Calu3 (cell line): ENCODE measurements around the gene SLC39A13. TPM values are rescaled to one million over a fixed set of nuclear protein-coding genes. Genes with fewer than 3 reads are reported as not detected.

Experiments used
- BruUV-seq: library from RNA; stranded (reverse); fragments of 400-500 nt; replicated peaks from 2 replicates; lab custom pipeline; 2021; lab: Mats Ljungman, UMichigan
- CTCF ChIA-PET: fragments of 300-600 bp; sonication (Branson Sonifier 250); formaldehyde crosslinking; loops from one replicate; lab custom pipeline; 2022; ENCODE audit warnings: antibody characterized with exemption; lab: Charles Lee
- DNase-seq: peaks from one replicate; pipeline ENCODE4 v3.0.0; 2022
- H3K27ac Mint-ChIP-seq: one replicate; pipeline ENCODE4 v1.8.0; 2022; ENCODE audit warnings: mixed read lengths; ENCODE audit not compliant: unreplicated experiment
- H3K27me3 Mint-ChIP-seq: one replicate; pipeline ENCODE4 v1.8.0; 2022; ENCODE audit warnings: mixed read lengths; ENCODE audit not compliant: unreplicated experiment
- H3K36me3 Mint-ChIP-seq: one replicate; pipeline ENCODE4 v1.8.0; 2022; ENCODE audit warnings: mild to moderate bottlenecking, moderate library complexity, mixed read lengths; ENCODE audit not compliant: insufficient read depth, unreplicated experiment
- H3K4me1 Mint-ChIP-seq: one replicate; pipeline ENCODE4 v1.8.0; 2022; ENCODE audit warnings: mild to moderate bottlenecking, low read depth, mixed read lengths; ENCODE audit not compliant: unreplicated experiment
- H3K4me3 Mint-ChIP-seq: one replicate; pipeline ENCODE4 v1.8.0; 2022; ENCODE audit warnings: mild to moderate bottlenecking, low read depth, moderate library complexity, mixed read lengths; ENCODE audit not compliant: unreplicated experiment
- H3K9me3 Mint-ChIP-seq: one replicate; pipeline ENCODE4 v1.8.0; 2022; ENCODE audit warnings: low read depth, mixed read lengths; ENCODE audit not compliant: unreplicated experiment
- CTCF ChIP-seq: fragments of 200-600 bp; IDR thresholded peaks from one replicate; pipeline ENCODE4 v1.8.0; 2022; ENCODE audit warnings: antibody characterized with exemption; ENCODE audit not compliant: unreplicated experiment
- intact Hi-C: fragments of 100-400 bp; cut with micrococcal nuclease; formaldehyde crosslinking; loops from one replicate; pipeline ENCODE4 v1.10.0; 2022; ENCODE audit not compliant: unreplicated experiment
- total RNA-seq: library from RNA; stranded (reverse); gene quantifications from 2 replicates; pipeline ENCODE4 v1.2.3, GENCODE V29; 2022

The SLC39A13 gene
- total RNA-seq, 1 experiment from 2014 or later, result 24.3 TPM

DNA sequence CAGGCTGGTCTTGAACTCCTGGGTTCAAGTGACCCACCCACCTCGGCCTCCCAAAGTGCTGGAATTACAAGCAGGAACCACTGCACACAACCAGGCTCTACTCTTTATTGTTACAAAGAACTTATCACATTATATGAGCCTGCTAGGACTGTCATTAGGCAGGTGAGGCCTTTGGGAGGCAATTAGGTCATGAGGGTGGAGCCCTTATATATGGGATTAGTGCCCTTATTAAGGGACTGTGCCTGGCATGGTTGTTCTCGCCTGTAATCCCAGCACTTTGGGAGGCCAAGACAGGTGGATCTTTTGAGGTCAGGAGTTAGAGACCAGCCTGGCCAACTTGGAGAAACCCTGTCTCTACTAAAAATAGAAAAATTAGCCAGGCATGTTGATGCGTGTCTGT lies 28.3 kb downstream of the SLC39A13 start:
- BruUV-seq, result no TSS peak
- no peak for DNase-seq
- intact Hi-C loops, result no loop called here
- TF ChIP-seq CTCF, result no peak
- CTCF ChIA-PET, result no interaction called here
- no peak overlapping the region for H3K27ac Mint-ChIP-seq
- H3K9me3 Mint-ChIP-seq, result no peaks in the 10 kb centered on the region
- H3K4me3 Mint-ChIP-seq, result no peak overlapping the region
- H3K27me3 Mint-ChIP-seq, result no peaks in the 10 kb centered on the region
- H3K36me3 Mint-ChIP-seq, result no peaks in the 10 kb centered on the region
- H3K4me1 Mint-ChIP-seq, result no peaks in the 10 kb centered on the region

DNA sequence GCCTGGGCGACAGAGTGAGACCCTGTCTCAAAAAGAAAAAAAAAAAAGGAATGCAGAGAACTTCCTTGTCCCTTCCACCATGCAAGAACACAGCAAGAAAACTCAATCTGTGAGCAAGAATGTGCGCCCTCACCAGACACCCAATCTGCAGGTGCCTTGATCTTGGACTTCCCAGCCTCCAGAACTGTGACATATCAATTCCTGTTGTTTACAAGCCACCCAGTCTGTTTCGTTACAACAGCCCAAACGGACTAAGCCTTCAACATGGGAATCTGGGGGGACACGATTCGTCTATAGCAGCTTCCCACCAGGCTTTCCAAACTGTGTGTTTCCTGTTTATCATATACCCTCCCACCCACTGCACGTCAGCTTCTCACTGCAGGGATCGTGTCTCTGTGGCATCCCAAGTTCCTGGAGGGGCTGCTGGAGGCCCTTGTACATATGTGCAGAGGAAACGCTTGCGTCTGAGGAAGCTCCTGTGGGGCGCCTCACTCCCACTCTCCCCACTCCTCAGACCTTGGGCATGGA lies 28.9 kb downstream of the SLC39A13 start:
- H3K36me3 Mint-ChIP-seq, result no peaks in the 10 kb centered on the region
- BruUV-seq, result no TSS peak
- no peaks in the 10 kb centered on the region for H3K9me3 Mint-ChIP-seq
- no peak for TF ChIP-seq CTCF
- CTCF ChIA-PET, result no interaction called here
- DNase-seq, result no peak
- H3K4me1 Mint-ChIP-seq, result no peaks in the 10 kb centered on the region
- H3K4me3 Mint-ChIP-seq, result no peak overlapping the region
- no peaks in the 10 kb centered on the region for H3K27me3 Mint-ChIP-seq
- intact Hi-C loops, result no loop called here
- no peak overlapping the region for H3K27ac Mint-ChIP-seq

GRCh38 chr11:47437746-47438418 lies 29.5 kb downstream of the SLC39A13 start:
- Mint-ChIP-seq H3K4me3 (no peak overlapping the region), H3K4me1 (no peaks in the 10 kb centered on the region), H3K9me3 (no peaks in the 10 kb centered on the region), H3K27ac (no peak overlapping the region), H3K36me3 (no peaks in the 10 kb centered on the region), H3K27me3 (no peaks in the 10 kb centered on the region)
- DNase-seq, result no peak
- CTCF ChIA-PET, result no interaction called here
- BruUV-seq, result no TSS peak
- TF ChIP-seq CTCF, result no peak
- intact Hi-C loops, result no loop called here

DNA sequence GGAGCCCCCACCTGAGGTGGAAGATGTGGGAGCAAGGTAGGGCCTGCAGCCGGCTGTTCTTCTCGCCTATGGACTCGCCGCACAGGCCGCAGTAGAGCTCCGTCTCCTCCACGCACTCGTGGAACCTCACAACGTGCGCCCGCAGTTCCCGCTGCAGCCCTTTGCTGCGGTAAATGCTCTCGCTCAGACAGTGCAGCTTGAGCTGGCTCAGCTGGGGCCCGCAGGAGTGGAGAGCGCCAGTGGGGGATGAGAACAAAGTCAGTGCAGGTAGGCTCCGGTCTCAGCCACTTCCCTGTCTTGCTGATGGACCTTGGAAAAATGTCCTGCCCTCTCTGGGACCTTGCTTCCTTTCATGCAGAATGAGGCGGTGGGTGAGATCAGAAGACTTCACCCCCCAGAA lies 30.3 kb downstream of the SLC39A13 start:
- no peaks in the 10 kb centered on the region for H3K9me3 Mint-ChIP-seq
- no peak overlapping the region for H3K4me3 Mint-ChIP-seq
- intact Hi-C loops, result no loop called here
- no peak overlapping the region for H3K27ac Mint-ChIP-seq
- no peaks in the 10 kb centered on the region for H3K36me3 Mint-ChIP-seq
- H3K4me1 Mint-ChIP-seq, result no peaks in the 10 kb centered on the region
- no peak for DNase-seq
- no TSS peak for BruUV-seq
- no peaks in the 10 kb centered on the region for H3K27me3 Mint-ChIP-seq
- TF ChIP-seq CTCF, result no peak
- CTCF ChIA-PET, result no interaction called here
